Measurements from ENCODE around the gene TLL1. TPM values are rescaled to one million over a fixed set of nuclear protein-coding genes. Genes with fewer than 3 reads are reported as not detected.

The TLL1 gene
- total RNA-seq, 1 experiment from 2014 or later = 0.63 TPM

GRCh38 chr4:165905405-165906027 is 32.5 kb downstream of the TLL1 start (continued):
- TF ChIP-seq, protein P1, sequence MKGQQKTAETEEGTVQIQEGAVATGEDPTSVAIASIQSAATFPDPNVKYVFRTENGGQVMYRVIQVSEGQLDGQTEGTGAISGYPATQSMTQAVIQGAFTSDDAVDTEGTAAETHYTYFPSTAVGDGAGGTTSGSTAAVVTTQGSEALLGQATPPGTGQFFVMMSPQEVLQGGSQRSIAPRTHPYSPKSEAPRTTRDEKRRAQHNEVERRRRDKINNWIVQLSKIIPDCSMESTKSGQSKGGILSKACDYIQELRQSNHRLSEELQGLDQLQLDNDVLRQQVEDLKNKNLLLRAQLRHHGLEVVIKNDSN (CRISPR knock-in tag; IDR thresholded peaks at IDR 0.05) = no peak
- TF ChIP-seq, protein P2, sequence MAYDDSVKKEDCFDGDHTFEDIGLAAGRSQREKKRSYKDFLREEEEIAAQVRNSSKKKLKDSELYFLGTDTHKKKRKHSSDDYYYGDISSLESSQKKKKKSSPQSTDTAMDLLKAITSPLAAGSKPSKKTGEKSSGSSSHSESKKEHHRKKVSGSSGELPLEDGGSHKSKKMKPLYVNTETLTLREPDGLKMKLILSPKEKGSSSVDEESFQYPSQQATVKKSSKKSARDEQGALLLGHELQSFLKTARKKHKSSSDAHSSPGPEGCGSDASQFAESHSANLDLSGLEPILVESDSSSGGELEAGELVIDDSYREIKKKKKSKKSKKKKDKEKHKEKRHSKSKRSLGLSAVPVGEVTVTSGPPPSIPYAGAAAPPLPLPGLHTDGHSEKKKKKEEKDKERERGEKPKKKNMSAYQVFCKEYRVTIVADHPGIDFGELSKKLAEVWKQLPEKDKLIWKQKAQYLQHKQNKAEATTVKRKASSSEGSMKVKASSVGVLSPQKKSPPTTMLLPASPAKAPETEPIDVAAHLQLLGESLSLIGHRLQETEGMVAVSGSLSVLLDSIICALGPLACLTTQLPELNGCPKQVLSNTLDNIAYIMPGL (CRISPR knock-in tag; IDR thresholded peaks at IDR 0.05) = no peak
- no peak for TF ChIP-seq GTF2I (CRISPR knock-in tag; conservative IDR thresholded peaks at IDR 0.05)

GRCh38 chr4:165906272-165906671 is 33.2 kb downstream of the TLL1 start:
- peaks cover 19% of the 10 kb centered on the region for H3K4me1 Mint-ChIP-seq
- H3K27ac Mint-ChIP-seq = no peak overlapping the region
- H3K36me3 Mint-ChIP-seq = no peaks in the 10 kb centered on the region
- CTCF ChIA-PET = no interaction called here
- no peak overlapping the region for H3K4me3 Mint-ChIP-seq
- DNase-seq (ENCODE audit: low spot score) = no peak
- ATAC-seq = no peak
- no peaks in the 10 kb centered on the region for H3K27me3 Mint-ChIP-seq (ENCODE audit: low read depth)
- H3K9me3 Mint-ChIP-seq = peaks cover 5% of the 10 kb centered on the region
- POLR2A ChIA-PET = no interaction called here
- TF ChIP-seq SP1 (CRISPR knock-in tag; conservative IDR thresholded peaks at IDR 0.05) (no peak), GABPB1 (CRISPR knock-in tag; IDR thresholded peaks at IDR 0.05) (no peak), ETV6 (CRISPR knock-in tag; IDR thresholded peaks at IDR 0.05) (no peak), ZNF425 (CRISPR knock-in tag; conservative IDR thresholded peaks at IDR 0.05) (no peak), SOX15 (CRISPR knock-in tag; IDR thresholded peaks at IDR 0.05) (no peak), FOXP1 (CRISPR knock-in tag; IDR thresholded peaks at IDR 0.05; ENCODE audit: borderline replicate concordance) (no peak)

- no peak overlapping the region for H3K4me3 Mint-ChIP-seq
- DNase-seq (ENCODE audit: low spot score) (no peak), ATAC-seq (no peak)
- CTCF ChIA-PET = no interaction called here
- H3K9me3 Mint-ChIP-seq = peaks cover 4% of the 10 kb centered on the region; the same call in 1 of the 2 replicates
- H3K27ac Mint-ChIP-seq = no peak overlapping the region
- POLR2A ChIA-PET = no interaction called here
- no peaks in the 10 kb centered on the region for H3K36me3 Mint-ChIP-seq
- H3K4me1 Mint-ChIP-seq = peaks cover 8% of the 10 kb centered on the region
- H3K27me3 Mint-ChIP-seq (ENCODE audit: low read depth) = no peaks in the 10 kb centered on the region
- TF ChIP-seq, protein P3, sequence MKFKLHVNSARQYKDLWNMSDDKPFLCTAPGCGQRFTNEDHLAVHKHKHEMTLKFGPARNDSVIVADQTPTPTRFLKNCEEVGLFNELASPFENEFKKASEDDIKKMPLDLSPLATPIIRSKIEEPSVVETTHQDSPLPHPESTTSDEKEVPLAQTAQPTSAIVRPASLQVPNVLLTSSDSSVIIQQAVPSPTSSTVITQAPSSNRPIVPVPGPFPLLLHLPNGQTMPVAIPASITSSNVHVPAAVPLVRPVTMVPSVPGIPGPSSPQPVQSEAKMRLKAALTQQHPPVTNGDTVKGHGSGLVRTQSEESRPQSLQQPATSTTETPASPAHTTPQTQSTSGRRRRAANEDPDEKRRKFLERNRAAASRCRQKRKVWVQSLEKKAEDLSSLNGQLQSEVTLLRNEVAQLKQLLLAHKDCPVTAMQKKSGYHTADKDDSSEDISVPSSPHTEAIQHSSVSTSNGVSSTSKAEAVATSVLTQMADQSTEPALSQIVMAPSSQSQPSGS (CRISPR knock-in tag; IDR thresholded peaks at IDR 0.05; ENCODE audit: borderline replicate concordance, low read depth) = no peak
- no peak for TF ChIP-seq FOXP4 (CRISPR knock-in tag; IDR thresholded peaks at IDR 0.05)
- TF ChIP-seq, protein P4, sequence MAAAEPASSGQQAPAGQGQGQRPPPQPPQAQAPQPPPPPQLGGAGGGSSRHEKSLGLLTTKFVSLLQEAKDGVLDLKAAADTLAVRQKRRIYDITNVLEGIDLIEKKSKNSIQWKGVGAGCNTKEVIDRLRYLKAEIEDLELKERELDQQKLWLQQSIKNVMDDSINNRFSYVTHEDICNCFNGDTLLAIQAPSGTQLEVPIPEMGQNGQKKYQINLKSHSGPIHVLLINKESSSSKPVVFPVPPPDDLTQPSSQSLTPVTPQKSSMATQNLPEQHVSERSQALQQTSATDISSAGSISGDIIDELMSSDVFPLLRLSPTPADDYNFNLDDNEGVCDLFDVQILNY (CRISPR knock-in tag; IDR thresholded peaks at IDR 0.05) = no peak
- no peak for TF ChIP-seq ESRRA (CRISPR knock-in tag; IDR thresholded peaks at IDR 0.05; ENCODE audit: borderline replicate concordance)
- TF ChIP-seq IRF2 (CRISPR knock-in tag; IDR thresholded peaks at IDR 0.05; ENCODE audit: borderline replicate concordance, low read depth) = no peak
- TF ChIP-seq AR (CRISPR knock-in tag; IDR thresholded peaks at IDR 0.05) = no peak
- TF ChIP-seq ZNF138 (CRISPR knock-in tag; conservative IDR thresholded peaks at IDR 0.05) = no peak
- TF ChIP-seq, protein P5, sequence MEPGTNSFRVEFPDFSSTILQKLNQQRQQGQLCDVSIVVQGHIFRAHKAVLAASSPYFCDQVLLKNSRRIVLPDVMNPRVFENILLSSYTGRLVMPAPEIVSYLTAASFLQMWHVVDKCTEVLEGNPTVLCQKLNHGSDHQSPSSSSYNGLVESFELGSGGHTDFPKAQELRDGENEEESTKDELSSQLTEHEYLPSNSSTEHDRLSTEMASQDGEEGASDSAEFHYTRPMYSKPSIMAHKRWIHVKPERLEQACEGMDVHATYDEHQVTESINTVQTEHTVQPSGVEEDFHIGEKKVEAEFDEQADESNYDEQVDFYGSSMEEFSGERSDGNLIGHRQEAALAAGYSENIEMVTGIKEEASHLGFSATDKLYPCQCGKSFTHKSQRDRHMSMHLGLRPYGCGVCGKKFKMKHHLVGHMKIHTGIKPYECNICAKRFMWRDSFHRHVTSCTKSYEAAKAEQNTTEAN (CRISPR knock-in tag; IDR thresholded peaks at IDR 0.05) = no peak
- TF ChIP-seq GTF2I (CRISPR knock-in tag; conservative IDR thresholded peaks at IDR 0.05) = no peak
- no peak for TF ChIP-seq SMAD4 (CRISPR knock-in tag; IDR thresholded peaks at IDR 0.05)
- TF ChIP-seq NR1H2 (CRISPR knock-in tag; IDR thresholded peaks at IDR 0.05) = no peak
Measured at GRCh38 chr4:165909947-165910346, 36.9 kb downstream of the TLL1 start.

All from WTC11 (cell line).